ENCODE measurements around the gene ATP10A. TPM values are rescaled to one million over a fixed set of nuclear protein-coding genes. Genes with fewer than 3 reads are reported as not detected.
"Not testable (repeated sequence)": the region's sequence is repeated elsewhere in the genome, so short reads cannot be mapped to it uniquely, and the experiment has no call there.

ATP10A gene
- total RNA-seq, 1 donor from 2014 or later, result 0.17 TPM

GRCh38 chr15:25789616-25789999, 73.5 kb downstream of the ATP10A start:
- DNase-seq, result no peak

GRCh38 chr15:25789211-25789610, 73.9 kb downstream of the ATP10A start:
- no peak for DNase-seq

GRCh38 chr15:25787855-25788520, 75.1 kb downstream of the ATP10A start:
- no peak for DNase-seq

- no peak for DNase-seq
Observed at GRCh38 chr15:25787381-25787780, 75.7 kb downstream of the ATP10A start.

GRCh38 chr15:25786040-25786439, 77.1 kb downstream of the ATP10A start:
- DNase-seq, result no peak

- DNase-seq, result no peak
Observed at GRCh38 chr15:25785641-25786025, 77.5 kb downstream of the ATP10A start.

- DNase-seq, result no peak
Observed at GRCh38 chr15:25784876-25785640, 78.1 kb downstream of the ATP10A start.

GRCh38 chr15:25783607-25784540, 79.3 kb downstream of the ATP10A start:
- DNase-seq, result no peak

- DNase-seq, result no peak
Observed at GRCh38 chr15:25783134-25783533, 80.0 kb downstream of the ATP10A start.

- DNase-seq, result no peak
Observed at GRCh38 chr15:25780479-25781255, 82.5 kb downstream of the ATP10A start.

GRCh38 chr15:25778161-25778560, 85.0 kb downstream of the ATP10A start:
- no peak for DNase-seq

GRCh38 chr15:25777037-25777436, 86.1 kb downstream of the ATP10A start:
- no peak for DNase-seq

GRCh38 chr15:25776071-25776746, 86.9 kb downstream of the ATP10A start:
- DNase-seq, result no peak

- no peak for DNase-seq
Observed at GRCh38 chr15:25775317-25775912, 87.7 kb downstream of the ATP10A start.

- no peak for DNase-seq
Observed at GRCh38 chr15:25774871-25775270, 88.3 kb downstream of the ATP10A start.

- no peak for DNase-seq
Observed at GRCh38 chr15:25773248-25773647, 89.9 kb downstream of the ATP10A start.

- no peak for DNase-seq
Observed at GRCh38 chr15:25772500-25772899, 90.6 kb downstream of the ATP10A start.

- DNase-seq, result not testable (repeated sequence)
Observed at GRCh38 chr15:25771736-25772135, 91.4 kb downstream of the ATP10A start.

- no peak for DNase-seq
Observed at GRCh38 chr15:25771338-25771706, 91.8 kb downstream of the ATP10A start.

- no peak for DNase-seq
Observed at GRCh38 chr15:25770618-25771337, 92.3 kb downstream of the ATP10A start.

GRCh38 chr15:25770031-25770430, 93.1 kb downstream of the ATP10A start:
- no peak for DNase-seq

Measured in dermis blood vessel endothelial cell (primary cell).